HG03066 (cell line): ENCODE results near the gene DCDC2C.
"Not testable (repeated sequence)": the region's sequence is repeated elsewhere in the genome, so short reads cannot be mapped to it uniquely, and the experiment has no call there.

Experiments
- ATAC-seq: cut with Tn5 transposase; IDR thresholded peaks from one replicate; pipeline ENCODE4 v1.9.1; 2021; ENCODE audit warnings: low read depth; ENCODE audit not compliant: unreplicated experiment

DCDC2C gene

DNA sequence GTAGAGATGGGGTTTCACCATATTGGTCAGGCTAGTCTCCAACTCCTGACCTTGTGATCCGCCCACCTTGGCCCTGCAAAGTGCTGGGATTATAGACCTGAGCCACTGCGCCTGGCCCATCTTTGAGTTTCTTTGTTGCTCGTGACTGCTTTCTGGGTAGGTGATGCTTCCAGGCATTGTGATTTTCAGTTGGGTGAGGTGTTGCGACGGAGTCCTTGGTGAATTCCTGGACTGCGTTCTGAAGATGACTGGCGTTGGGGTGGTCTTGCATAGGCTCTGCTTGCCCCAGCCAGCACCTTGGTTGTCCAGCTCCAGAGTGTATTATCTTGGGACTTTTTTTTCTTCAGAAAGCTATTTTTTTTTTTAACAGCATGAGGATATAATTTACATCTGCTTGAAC lies 103.4 kb downstream of the DCDC2C start:
- no peak for ATAC-seq

DNA sequence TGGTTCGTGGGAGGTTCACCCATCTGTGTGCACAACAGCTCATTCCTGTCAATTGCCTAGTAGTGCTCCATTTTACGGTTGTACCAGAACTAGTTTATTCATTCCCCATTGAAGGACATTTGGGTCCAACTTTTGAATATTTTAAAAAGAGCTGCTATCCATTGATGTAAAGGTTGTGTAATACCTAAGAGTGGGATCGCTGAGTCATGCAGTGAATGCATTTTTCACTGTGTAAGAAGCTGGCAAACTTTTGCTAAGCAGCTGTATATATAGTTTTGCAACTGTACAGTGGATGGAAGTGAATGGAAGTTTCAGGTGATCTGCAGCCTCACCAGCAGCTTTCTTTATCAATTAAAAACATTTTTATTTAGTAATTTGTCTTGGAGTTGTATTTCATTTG lies 104.5 kb downstream of the DCDC2C start:
- no peak for ATAC-seq

DNA sequence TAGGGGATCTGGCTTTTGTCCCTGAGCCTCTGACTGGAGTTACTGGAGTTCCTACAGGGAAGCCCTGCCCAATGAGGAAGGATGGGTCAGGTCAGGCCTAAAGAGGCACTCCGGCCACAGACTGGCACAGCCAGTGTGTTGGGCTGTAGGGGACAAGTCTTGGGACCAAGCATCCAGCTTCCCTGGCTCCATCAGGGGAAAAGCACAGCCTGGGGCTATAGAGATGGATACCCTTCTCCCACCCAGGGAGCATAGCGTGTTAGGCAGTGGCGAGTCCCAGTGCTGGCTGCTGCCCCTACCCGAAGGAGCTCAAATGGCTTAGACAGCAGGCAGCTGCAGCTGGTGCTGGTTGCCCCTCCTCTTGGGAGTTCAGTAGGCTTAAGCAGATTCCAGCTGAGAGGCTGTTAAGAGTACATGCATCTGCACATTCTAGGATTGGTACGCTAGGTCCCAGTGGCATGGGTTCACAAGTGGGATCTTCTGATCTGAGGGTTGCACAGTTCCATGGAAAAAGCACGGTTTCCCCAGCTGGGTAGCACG lies 111.4 kb downstream of the DCDC2C start:
- no peak for ATAC-seq

DNA sequence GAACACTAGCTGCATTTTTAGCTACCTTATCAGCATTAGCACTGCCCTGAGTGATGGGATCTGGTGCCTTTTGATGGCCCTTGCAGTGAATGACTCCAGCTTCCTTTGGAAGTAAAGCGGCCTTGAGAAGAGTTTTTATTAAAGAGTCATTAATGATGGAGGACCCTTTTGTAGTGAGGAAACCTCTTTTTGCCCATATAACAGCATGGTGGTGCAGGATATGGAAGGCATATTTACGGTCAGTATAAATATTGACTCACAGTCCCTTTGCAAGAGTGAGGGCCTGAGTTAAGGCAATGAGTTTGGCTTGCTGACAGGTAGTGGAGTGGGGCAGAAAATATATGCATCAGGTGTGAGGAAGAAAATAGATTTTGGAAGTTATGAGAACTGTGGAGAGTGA lies 113.8 kb downstream of the DCDC2C start:
- not testable (repeated sequence) for ATAC-seq

DNA sequence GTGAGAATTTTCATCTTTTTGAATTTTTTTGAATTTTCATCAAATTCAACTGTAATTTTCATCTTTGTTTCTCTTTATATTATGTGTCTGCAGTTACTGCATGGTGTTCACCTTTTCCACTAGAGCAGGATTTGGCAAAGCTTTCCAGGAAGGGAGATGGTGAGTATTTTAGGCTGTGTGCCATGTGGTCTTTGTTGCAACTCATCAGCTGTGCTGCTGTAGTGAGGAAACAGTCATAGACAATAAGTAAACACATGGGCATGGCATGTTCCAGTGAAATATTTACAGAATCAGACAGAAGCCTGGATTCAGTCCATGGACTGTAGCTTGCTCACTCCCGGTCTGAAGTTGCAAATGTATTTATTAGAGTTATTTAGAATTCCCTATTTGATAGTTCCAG lies 120.4 kb downstream of the DCDC2C start:
- ATAC-seq = no peak

DNA sequence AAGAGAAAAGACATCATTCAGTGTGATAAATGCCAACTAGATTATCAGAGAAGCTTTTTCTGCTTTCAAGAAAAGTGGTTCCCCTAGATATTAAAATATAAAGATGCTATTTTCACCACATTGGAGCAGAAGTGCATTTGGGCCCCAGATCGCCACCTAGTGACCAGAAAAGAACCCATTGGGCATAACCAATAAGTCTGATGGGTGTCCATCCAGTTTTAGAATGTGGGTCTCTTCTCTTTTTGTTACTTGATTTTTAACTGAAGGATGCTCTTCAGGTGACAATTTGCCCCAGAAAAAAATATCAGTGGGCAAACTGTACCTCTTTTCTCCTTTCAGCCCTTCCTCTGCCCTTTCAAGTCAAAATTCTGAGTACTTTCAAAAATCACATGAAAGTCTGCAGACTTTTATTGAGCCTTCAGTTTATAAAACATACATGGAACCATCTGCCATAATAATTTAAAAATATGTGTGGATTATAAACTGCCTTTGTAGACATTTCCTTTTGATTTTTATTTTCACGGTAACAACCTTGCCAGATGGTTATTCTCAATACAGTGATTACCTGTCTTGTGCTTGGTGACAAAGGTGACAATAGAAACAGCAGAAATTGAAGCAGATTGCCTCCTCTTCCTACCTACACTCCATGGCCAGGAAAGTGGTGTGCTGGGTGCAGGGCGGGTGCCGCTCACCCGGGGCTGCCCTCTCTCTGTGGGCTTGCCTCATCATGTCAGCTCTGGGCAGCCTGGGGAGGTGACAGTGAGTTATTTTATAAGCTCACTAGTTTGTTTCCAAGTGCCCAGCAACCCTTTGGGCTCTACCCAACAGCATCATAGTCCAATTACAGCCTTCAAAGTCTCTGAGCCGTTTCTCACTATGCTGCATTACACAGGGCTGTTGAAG lies 124.5 kb downstream of the DCDC2C start:
- ATAC-seq = no peak

DNA sequence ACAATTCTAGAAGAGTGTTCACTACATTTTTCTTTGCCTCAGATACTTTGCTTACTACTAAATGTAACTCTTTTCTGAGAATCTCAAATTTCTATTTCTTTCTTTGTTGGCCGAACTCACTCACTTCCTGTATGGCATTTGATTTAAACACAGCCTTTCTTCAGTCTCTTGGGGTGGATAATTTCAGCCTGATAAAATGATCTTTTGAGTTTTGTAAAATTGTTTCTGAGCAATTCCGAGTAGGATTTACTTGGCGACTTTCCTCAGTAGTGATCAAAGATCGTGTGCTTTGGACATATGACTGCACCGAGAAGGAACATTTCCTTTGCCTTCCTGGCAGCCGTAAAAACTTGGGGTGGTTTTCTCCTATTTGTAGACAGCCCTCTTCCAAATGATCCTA lies 127.4 kb downstream of the DCDC2C start:
- no peak for ATAC-seq

DNA sequence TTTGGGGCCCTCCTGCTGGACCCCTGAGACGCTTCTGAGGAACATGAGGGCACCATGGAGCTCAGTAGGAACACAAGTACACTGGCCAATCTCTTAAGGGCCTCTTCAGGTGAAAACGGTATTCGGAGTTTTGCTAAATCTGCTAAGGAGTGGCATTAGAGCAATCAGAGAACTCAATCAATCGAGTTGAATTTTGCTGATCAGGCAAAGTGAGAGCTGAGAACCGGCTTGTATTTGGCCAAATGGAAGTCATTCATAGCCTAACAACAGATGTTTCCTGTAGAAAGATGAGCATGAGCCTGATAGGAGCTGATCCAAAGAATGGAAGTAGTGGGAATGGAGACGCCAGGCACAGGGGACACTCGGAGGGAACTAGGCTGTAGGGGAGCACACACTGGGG lies 133.7 kb downstream of the DCDC2C start:
- no peak for ATAC-seq

DNA sequence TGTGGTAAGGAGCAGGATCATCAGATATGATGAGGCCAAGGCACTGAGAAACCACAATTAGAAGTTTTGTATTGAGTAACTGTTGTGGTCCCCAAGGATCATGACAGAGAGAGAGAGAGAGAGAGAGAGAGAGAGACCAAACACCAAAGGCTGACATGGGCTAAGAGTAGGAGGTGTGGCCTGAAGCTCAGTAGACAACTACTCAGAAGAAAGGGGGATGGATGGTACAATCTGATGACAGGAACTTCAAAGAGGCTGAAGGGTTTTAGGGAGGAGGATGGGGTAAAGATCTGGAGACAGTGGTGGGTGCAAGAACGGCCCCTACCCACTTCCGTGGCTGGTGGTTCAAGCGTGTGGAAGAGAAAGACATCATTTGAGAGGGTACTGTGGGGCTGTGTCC lies 135.0 kb downstream of the DCDC2C start:
- no peak for ATAC-seq

DNA sequence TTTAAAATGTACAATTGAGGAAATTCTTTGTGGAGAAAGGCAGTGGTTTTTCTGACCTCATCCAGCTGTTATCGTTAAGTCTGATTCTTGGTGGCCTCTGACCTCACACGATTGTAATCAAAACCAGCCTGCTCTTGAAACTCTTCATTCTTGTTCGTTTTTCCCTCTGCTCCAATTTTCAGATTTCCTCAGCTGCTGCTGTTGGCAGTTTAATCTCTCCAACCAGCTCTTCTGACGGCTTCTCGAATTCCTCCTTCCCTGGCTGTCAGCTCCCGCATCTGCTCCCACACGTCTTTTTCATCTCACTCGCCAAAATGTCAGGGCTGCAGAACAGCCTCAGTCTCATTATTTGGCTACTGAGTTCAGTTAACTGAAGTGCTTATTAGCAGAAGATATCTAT lies 136.1 kb downstream of the DCDC2C start:
- no peak for ATAC-seq

DNA sequence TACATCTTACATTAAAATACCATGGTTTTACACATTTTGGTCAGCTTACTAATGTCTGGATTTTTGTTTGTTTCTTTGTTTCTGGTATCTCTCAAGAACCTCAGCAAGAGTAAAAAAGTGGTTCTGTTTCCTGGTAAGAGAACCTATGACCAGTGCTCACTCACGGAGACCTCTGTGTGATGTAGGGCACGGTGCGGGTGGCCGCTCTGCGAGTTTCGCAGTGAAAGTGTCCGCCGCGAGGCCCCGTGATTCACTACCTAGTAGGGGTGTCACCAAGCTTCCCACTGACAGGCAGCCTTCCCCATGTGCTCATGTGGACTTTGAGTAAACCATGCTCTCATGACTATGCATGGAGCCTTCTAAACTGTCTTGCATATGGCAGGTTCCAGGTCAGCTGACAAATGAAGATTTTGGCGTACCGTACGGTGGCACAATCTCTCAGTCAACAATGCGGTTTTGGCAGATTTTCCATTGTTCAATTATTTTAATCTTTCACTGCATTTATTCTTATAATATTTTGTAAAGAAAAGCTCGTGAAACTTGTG lies 137.3 kb downstream of the DCDC2C start:
- ATAC-seq = no peak

DNA sequence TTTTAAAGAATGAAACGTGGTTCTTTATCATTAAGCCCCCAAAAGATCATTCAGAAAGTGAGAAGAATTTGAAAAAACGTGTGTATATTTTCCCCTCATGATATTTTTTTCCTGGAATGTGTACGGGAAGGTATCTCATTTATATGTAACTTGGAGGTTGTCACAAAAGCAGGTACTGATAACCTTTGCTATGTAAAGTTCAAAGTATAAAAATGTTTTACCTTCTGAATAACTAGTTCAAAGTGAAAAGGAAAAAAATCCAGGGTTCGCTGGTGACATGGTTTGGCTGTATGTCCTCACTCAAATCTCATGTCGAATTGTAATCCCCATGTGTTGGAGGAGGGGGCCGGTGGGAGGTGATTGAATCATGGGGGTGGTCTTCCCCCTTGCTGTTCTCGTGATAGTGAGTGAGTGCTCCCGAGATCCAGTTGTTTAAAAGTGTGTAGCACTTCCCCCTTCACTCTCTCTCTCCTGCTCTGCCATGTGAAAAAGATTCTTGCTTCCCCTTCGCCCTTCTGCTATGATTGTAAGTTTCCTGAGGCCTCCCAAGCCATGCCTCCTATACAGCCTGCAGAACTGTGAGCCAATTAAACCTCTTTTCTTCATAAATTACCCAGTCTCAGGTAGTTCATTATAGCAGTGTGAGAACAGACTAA lies 144.2 kb downstream of the DCDC2C start:
- ATAC-seq = no peak

DNA sequence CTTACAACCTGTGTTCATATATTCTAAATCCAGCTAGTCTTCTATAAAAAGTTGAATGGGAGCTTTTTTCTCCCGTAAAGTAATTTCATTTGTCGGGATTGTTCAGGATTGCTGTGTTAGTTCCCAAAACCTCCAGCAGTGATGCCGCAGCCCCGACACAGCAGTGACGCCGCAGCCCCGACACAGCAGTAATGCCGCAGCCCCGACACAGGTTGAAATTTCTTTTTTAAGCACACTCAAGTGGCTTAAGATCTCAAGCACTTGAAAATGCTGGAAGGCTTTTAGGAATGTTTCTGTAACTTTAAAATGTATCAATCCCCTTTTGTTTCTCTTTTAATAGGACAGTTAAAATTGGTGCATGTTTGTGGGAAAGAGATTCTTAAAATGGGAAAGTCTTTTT lies 145.4 kb downstream of the DCDC2C start:
- ATAC-seq = no peak

DNA sequence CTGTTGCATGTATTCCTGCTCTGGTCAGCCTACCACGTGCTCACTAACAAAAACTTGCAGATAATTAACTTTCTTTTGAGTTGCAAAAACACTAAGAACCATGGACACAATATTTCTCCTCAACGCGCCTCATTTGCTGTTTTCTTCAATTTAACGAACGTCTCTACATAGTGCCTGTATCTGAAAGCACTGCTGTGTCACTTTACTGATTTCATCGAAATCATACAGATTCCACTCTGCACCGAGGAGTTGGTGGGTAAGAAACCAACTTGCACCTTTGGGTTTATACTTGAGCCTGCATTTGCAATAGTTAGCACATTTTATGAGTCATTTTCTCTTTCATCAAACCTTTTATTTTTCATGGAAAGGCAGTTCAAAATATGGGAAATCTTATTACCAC lies 145.8 kb downstream of the DCDC2C start:
- ATAC-seq = no peak

DNA sequence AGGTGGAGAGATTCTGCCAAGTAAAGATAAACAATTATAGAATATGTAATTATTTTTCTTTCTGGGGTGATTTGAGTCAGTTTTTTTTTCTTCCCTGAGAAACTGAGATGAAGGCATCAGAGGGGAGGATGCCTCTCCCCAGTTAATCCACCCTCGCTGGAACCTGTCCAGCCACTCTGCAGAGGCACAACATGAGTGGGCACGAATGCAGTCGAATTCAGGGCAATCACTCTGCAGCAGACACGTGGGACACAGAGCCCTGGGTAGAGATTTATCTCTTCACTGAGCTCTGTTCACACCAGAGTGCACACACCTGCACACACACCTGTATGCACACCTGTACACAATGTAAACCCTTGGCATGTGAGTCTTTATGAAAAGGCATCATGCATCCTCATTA lies 154.2 kb downstream of the DCDC2C start:
- no peak for ATAC-seq

DNA sequence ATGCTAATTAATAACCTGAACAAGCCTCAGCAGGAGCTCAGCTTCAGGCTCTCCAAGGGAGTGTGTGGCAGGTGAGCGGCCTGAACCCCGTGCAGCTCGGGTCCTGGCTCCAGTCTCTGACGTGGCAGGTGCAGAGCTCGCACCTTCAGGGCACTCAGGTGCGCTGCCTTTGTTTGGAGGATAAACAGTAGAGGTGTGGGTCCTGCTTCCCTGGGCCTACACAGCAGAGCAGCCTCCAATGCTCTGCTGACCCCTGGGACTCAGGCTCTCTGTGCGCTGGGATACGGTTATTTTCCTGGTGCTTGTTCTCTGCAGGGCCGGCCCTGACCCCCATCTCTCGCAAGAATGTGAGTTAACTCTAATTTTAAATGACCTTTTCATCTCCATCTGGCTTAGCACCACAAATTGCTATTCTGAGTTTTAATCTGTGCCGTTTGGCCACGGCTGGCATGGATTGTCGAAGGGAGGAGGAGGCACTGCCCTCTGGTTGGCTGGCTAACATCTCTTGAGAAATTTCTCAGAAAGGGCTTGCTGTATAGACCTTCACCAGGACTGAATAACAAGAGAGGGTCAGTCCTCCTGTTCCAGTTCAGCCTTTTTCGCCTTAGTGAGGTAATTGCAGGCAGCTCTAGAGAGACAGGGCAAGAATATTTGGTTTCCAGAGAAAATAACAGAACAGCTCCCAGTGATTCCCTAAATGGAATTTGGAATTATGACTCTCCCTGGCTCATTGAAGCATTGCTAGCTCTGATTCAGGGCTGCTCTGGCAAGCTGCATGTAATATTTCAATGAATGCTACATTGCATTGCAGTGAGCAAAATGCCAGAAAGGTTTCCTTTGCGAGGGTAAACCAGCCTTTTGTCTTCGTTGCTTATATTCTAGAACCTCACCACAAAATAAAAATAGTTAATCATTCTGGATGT lies 161.8 kb downstream of the DCDC2C start:
- ATAC-seq = no peak

DNA sequence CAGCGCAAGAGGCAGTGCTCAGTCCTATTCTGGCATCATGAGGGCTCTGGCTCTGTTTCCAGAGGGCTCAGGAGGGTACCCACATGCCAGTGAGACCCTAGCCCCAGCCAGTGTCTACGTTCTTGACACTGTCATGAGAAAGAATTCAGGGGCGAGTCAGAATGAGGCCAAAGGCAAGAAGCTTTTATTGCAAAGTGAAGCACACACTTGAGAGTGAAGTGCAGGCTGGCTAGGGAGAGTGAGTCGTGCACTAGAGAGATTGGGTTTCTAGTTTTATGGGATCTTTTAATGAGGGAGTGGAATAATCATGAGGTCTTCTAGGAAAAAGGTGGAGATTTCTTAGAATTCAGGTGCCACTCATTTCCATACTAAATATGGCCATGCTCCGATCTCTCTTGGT lies 164.1 kb downstream of the DCDC2C start:
- ATAC-seq = no peak

DNA sequence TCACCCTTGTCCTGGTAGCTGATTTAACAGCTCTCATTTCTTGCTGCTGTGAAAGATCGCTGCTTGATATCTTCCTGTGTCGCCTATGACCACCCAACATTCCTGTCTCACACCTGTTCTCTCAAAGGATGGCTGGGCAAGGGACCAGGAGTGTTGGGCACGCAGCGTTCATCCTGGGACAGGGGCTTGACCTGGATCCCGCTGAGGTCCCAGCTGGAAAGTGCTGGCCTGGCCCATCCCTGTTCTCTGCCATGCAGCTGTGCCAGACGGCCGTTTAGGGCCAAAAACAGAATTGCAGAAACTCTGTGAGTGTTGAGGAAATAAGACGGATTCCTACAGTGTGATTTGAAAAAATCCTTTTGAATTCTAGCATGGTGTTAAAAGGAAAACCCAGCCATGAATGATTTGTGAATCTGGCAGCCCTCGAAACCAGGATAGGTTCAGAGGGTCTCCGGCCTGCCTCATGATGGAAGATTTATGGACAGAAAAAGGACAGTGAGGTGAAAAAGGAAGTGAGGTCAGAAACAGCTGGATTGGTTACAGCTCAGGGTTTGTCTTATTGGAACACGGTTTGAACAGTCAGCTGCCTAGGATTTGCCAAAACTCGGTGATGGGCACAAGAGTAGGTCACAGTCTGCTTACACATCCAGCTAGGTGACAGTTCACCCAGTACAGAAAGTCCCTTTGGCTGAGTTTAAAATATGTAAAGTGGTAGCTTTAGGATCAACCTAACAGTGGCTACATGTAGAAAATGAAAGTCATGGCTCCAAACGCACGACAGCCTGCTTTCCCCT lies 164.8 kb downstream of the DCDC2C start:
- ATAC-seq = no peak

DNA sequence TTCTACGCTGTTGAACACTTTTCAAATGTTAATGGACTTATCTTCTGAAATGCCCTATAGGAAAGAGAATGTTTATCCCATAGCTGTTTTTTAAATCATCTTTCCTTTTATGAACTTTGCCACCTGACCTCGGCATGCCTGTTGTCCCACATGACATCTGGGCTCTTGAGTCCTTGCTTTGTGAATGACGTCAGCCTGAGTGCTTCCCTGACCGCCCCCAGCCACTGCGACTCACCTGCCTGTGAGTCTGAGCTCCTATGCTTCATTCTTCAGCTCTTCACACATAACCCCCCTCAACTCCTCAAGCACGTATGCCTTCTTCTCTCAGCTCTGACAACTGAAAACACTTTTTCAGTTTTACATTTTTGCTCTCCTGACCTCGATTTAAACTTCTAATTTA lies 166.8 kb downstream of the DCDC2C start:
- no peak for ATAC-seq

DNA sequence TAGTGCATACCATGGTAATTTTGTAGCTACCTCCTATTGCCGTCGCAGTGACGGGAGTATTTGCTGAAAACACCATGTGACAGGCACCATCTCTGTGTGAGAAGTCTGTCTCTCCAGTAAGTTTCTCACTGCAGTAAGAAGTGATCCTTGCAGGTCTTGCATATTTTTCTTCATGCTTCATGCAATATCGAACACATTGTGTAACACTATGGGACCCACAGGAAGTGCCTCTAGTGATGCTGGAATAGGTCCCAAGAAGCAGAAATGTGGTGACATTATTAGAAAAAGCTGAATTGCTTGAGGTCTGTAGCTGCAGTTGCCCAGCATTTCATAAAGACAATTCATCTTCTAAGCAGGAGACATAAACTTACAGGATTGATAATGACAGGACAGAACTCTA lies 167.6 kb downstream of the DCDC2C start:
- no peak for ATAC-seq
